Measurements from ENCODE around the gene IL10RA. TPM values are rescaled to one million over a fixed set of nuclear protein-coding genes. Genes with fewer than 3 reads are reported as not detected.

IL10RA gene
- polyA plus RNA-seq, 4 donors = 1.1 to 9.3 (median 6.1) TPM

DNA sequence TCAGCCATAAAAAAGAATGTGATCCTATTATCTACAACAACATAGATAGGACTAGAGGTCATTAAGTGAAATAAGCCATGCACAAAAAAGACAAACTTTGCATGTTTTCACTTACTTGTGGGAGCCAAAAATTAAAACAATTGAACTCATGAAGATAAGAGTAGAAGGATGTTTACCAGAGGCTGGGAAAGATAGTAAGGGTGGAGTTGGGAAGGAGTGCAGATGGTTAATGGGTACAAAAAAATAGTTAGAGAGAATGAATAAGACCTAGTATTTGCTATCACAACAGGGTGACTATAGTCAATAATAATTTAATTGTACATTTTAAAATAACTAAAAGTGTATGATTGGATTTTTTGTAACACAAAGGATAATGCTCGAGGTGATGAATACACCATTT, 27.2 kb upstream of the IL10RA start:
- no peak for FAIRE-seq
- DNase-seq = no peak

DNA sequence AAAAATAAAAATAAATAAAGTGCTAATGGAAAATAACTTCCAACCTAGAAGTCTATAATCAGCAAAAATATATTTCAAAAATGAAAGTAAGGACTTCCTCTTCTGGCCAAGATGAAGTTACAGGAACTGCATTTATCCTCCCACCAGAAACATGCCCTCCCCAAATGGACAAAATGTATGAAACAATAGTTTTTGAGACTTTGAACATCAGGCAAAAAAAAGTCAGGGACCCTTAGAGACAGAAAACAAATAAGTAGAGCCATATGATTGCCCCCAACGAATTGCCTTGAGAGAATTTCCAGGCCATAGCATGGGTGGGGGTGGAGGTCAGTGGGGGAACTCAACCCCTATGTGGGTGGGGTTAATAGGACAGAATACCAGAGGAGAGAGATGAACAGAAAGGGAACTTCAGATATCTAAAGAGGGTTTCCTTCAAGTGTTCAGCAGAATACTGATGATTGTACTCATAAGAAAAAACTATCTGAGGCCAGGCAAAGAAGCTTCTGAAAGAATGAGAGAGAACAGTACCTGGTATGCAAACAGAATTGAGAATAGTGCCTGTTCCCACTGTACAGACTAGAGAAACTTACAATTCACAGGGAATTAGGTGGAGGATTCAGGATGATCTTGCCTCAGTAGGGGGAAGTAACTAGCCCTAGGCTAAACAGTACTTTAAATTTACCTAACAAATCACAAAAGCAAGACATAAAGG, 26.6 kb upstream of the IL10RA start:
- FAIRE-seq = no peak
- no peaks in the 10 kb centered on the region for H3K4me1 ChIP-seq (ENCODE audit: control insufficient read depth in 3 of 3, insufficient read depth in 2 of 3, low read depth in 1 of 3, low read length in 2 of 3)
- no peak overlapping the region for H3K27ac ChIP-seq (ENCODE audit: low read depth in 1 of 3, low read length in 2 of 3)
- 68 to 81% (median 75%) methylated on average over 1 of the region's 1 CpG for WGBS, 3 donors
- H3K4me3 ChIP-seq (ENCODE audit: low read depth in 1 of 3, low read length in 3 of 3) = no peak overlapping the region
- DNase-seq = no peak
- H3K36me3 ChIP-seq (ENCODE audit: control insufficient read depth in 3 of 3, insufficient read depth in 2 of 3, low read depth in 1 of 3, low read length in 3 of 3) = no peaks in the 10 kb centered on the region
- no peaks in the 10 kb centered on the region for H3K9me3 ChIP-seq (ENCODE audit: control insufficient read depth in 2 of 2, insufficient read depth in 1 of 2, low read depth in 1 of 2, low read length in 1 of 2)
- no peaks in the 10 kb centered on the region for H3K27me3 ChIP-seq (ENCODE audit: control insufficient read depth in 3 of 3, insufficient read depth in 3 of 3, low read length in 3 of 3)

More for the DNA sequence above, 27.2 kb upstream of the IL10RA start:
- Histone ChIP-seq H3K27me3 (ENCODE audit: control insufficient read depth in 3 of 3, insufficient read depth in 3 of 3, low read length in 3 of 3) (no peaks in the 10 kb centered on the region), H3K4me1 (ENCODE audit: control insufficient read depth in 3 of 3, insufficient read depth in 2 of 3, low read depth in 1 of 3, low read length in 2 of 3) (no peaks in the 10 kb centered on the region), H3K4me3 (ENCODE audit: low read depth in 1 of 3, low read length in 3 of 3) (no peak overlapping the region), H3K36me3 (ENCODE audit: control insufficient read depth in 3 of 3, insufficient read depth in 2 of 3, low read depth in 1 of 3, low read length in 3 of 3) (no peaks in the 10 kb centered on the region), H3K27ac (ENCODE audit: low read depth in 1 of 3, low read length in 2 of 3) (no peak overlapping the region), H3K9me3 (ENCODE audit: control insufficient read depth in 2 of 2, insufficient read depth in 1 of 2, low read depth in 1 of 2, low read length in 1 of 2) (no peaks in the 10 kb centered on the region)
- 95 to 100% (median 98%) methylated on average over 1 of the region's 1 CpG for WGBS, 3 donors

DNA sequence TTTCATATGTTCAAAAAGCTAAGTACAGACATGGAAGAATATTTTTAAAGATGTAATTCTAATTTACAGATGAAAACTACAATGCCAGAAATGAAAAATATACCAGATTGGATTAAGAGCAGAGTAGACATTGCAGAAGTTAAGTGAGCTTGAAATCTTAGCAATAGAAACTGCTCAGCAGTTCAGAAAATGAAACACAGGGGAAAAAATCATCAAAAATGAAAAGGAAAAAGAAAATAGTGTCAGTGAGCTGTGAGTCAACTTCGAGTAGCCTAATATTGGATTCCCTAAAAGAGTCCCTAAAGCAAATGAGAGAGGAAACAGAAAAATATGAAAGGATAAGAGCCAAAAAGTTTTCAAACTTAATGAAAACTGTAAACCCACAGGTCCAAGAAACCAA, 25.8 kb upstream of the IL10RA start:
- Histone ChIP-seq H3K4me1 (ENCODE audit: control insufficient read depth in 3 of 3, insufficient read depth in 2 of 3, low read depth in 1 of 3, low read length in 2 of 3) (no peaks in the 10 kb centered on the region), H3K27ac (ENCODE audit: low read depth in 1 of 3, low read length in 2 of 3) (no peak overlapping the region), H3K27me3 (ENCODE audit: control insufficient read depth in 3 of 3, insufficient read depth in 3 of 3, low read length in 3 of 3) (no peaks in the 10 kb centered on the region), H3K4me3 (ENCODE audit: low read depth in 1 of 3, low read length in 3 of 3) (no peak overlapping the region), H3K9me3 (ENCODE audit: control insufficient read depth in 2 of 2, insufficient read depth in 1 of 2, low read depth in 1 of 2, low read length in 1 of 2) (no peaks in the 10 kb centered on the region), H3K36me3 (ENCODE audit: control insufficient read depth in 3 of 3, insufficient read depth in 2 of 3, low read depth in 1 of 3, low read length in 3 of 3) (no peaks in the 10 kb centered on the region)
- DNase-seq (no peak), FAIRE-seq (no peak)
- 67 to 73% (median 68%) methylated on average over 1 of the region's 1 CpG for WGBS, 3 donors

DNA sequence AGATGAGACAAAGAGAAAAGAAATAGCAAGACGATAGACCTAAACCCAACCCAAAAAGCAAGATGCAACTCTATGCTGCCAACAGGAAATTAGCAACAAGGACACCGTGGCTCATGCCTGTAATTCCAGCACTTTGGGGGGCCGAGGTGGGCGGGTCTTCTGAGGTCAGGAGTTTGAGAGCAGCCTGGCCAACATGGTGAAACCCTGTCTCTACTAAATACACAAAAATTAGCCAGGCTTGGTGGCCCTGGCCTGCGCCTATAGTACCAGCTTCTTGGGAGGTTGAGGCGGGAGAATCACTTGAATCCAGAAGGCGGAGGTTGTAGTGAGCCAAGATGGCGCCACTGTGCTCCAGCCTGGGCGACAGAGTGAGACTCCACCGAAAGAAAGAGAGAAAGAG, 24.3 kb upstream of the IL10RA start:
- Histone ChIP-seq H3K9me3 (ENCODE audit: control insufficient read depth in 2 of 2, insufficient read depth in 1 of 2, low read depth in 1 of 2, low read length in 1 of 2) (no peaks in the 10 kb centered on the region), H3K27ac (ENCODE audit: low read depth in 1 of 3, low read length in 2 of 3) (no peak overlapping the region), H3K36me3 (ENCODE audit: control insufficient read depth in 3 of 3, insufficient read depth in 2 of 3, low read depth in 1 of 3, low read length in 3 of 3) (no peaks in the 10 kb centered on the region), H3K27me3 (ENCODE audit: control insufficient read depth in 3 of 3, insufficient read depth in 3 of 3, low read length in 3 of 3) (no peaks in the 10 kb centered on the region), H3K4me1 (ENCODE audit: control insufficient read depth in 3 of 3, insufficient read depth in 2 of 3, low read depth in 1 of 3, low read length in 2 of 3) (no peaks in the 10 kb centered on the region), H3K4me3 (ENCODE audit: low read depth in 1 of 3, low read length in 3 of 3) (no peak overlapping the region)
- FAIRE-seq = no peak
- no peak for DNase-seq
- 91 to 93% (median 91%) methylated on average over 10 of the region's 10 CpGs for WGBS, 3 donors

DNA sequence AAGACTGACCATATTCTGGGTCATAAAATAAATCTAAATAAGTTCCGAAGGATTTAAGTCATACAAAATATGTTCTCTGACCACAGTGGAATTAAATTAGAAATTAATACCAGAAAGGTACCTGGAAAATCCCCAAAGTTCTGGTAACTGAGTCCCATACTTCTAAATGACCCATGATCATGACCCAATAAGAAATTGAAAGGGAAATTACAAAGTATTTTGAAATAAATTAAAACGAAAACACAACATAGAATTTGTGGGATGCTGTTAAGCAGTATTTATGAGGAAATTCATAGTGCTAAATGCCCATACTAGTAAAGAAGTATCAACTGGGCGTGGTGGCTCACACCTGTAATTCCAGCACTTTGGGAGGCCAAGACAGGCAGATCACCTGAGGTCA, 23.4 kb upstream of the IL10RA start:
- Histone ChIP-seq H3K27ac (ENCODE audit: low read depth in 1 of 3, low read length in 2 of 3) (no peak overlapping the region), H3K4me3 (ENCODE audit: low read depth in 1 of 3, low read length in 3 of 3) (no peak overlapping the region), H3K36me3 (ENCODE audit: control insufficient read depth in 3 of 3, insufficient read depth in 2 of 3, low read depth in 1 of 3, low read length in 3 of 3) (no peaks in the 10 kb centered on the region), H3K27me3 (ENCODE audit: control insufficient read depth in 3 of 3, insufficient read depth in 3 of 3, low read length in 3 of 3) (no peaks in the 10 kb centered on the region), H3K9me3 (ENCODE audit: control insufficient read depth in 2 of 2, insufficient read depth in 1 of 2, low read depth in 1 of 2, low read length in 1 of 2) (no peaks in the 10 kb centered on the region), H3K4me1 (ENCODE audit: control insufficient read depth in 3 of 3, insufficient read depth in 2 of 3, low read depth in 1 of 3, low read length in 2 of 3) (no peaks in the 10 kb centered on the region)
- FAIRE-seq (no peak), DNase-seq (no peak)
- 89 to 95% (median 92%) methylated on average over 3 of the region's 3 CpGs for WGBS, 3 donors

DNA sequence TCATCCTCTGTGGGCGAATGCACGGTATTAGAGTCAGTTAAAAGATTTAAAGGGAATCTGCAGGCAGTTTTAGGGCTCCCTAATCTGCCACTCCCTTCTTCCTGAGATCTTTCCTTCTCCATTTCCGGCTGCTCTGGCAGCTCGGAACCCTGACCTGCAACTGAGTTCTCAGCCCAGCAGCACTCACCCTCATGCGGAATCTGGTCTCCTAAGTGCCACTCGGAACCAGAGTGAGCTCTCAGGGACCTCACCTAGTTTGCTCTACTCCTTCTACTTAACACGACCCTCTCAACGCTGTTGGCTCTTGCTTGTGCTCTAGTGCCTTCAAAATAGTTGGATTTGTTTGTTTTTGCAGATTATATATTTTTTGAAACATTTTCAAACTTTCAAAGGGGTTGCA, 19.3 kb upstream of the IL10RA start:
- no peak for FAIRE-seq
- no peaks in the 10 kb centered on the region for H3K36me3 ChIP-seq (ENCODE audit: control insufficient read depth in 3 of 3, insufficient read depth in 2 of 3, low read depth in 1 of 3, low read length in 3 of 3)
- no peak for DNase-seq
- no peaks in the 10 kb centered on the region for H3K4me1 ChIP-seq (ENCODE audit: control insufficient read depth in 3 of 3, insufficient read depth in 2 of 3, low read depth in 1 of 3, low read length in 2 of 3)
- 60 to 75% (median 63%) methylated on average over 8 of the region's 8 CpGs for WGBS, 3 donors
- H3K4me3 ChIP-seq (ENCODE audit: low read depth in 1 of 3, low read length in 3 of 3) = no peak overlapping the region
- no peaks in the 10 kb centered on the region for H3K9me3 ChIP-seq (ENCODE audit: control insufficient read depth in 2 of 2, insufficient read depth in 1 of 2, low read depth in 1 of 2, low read length in 1 of 2)
- H3K27me3 ChIP-seq (ENCODE audit: control insufficient read depth in 3 of 3, insufficient read depth in 3 of 3, low read length in 3 of 3) = no peaks in the 10 kb centered on the region
- no peak overlapping the region for H3K27ac ChIP-seq (ENCODE audit: low read depth in 1 of 3, low read length in 2 of 3)

DNA sequence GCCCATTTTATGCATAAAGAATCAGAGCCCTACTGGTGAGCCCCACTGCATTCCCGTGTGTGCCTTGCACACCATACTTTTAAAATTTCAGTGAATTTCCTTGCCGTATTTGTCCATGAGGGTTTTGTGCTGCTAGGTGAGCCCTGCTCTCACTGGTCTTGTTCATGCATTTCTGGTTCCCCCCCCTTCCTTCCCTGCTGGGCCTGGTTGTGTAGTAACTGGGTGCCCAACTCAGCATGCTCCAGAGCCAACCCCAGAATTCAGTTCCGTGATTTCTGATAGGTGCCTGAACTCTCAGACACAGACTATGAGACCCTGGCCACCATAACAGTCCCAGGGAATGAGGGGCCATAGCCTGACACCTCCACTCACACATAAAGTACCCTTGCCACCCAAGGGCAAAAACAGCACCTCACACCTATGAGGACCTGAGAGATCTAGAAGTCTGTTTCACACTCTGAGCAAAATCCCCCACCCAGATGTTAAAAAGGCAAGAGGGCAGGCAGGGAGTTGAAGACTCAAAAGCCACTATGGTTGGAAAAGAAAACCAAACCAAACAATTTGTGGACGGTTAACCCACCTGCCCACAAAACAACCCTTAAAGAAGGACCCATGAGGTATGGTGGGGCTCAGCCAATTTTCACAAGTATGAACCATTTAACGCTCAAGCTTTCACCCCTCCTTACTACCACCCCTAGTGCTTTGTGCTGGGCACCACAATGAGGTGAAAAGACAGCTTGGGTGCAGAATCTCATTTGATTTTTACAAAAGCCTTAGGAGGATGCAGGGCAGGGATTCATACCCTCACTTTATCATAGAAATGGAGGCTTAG, 16.8 kb upstream of the IL10RA start:
- Histone ChIP-seq H3K4me1 (ENCODE audit: control insufficient read depth in 3 of 3, insufficient read depth in 2 of 3, low read depth in 1 of 3, low read length in 2 of 3) (peaks cover 0 to 8% (median 3%) of the 10 kb centered on the region in 3 donors), H3K27me3 (ENCODE audit: control insufficient read depth in 3 of 3, insufficient read depth in 3 of 3, low read length in 3 of 3) (no peaks in the 10 kb centered on the region)
- no peak for DNase-seq

DNA sequence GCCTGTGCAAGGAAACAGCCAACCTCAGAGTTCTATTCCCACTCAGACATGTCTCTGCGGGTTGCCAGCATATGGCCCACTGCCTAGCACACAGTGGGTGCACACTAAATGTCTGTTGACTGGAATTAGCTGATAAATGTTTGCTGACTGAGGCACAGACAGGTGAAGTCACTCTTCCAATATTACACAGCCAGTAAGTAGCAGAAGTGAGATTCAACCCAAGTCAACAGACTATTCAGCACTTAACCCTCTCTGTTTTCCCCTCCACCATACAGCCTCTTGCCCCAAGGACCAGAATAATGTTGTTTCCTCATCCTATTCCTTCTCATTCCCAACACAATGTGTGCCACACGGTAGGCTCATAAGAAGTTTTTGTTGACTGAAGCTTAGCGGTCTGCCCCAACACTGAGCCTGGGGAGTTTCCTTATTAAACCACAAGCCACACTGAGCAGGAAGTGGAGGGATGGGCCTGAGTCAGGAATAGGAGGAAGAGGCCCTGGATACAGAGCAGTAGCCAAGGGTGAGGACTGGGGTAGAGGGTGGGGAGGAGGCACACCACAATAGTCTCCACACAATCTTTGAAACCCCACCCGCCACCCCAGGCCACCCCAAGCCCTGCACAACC, 15.7 kb upstream of the IL10RA start:
- H3K9me3 ChIP-seq (ENCODE audit: control insufficient read depth in 2 of 2, insufficient read depth in 1 of 2, low read depth in 1 of 2, low read length in 1 of 2) = no peaks in the 10 kb centered on the region
- FAIRE-seq (no peak), DNase-seq (peak in 1 of 2 donors; percentile 37)
- H3K27me3 ChIP-seq (ENCODE audit: control insufficient read depth in 3 of 3, insufficient read depth in 3 of 3, low read length in 3 of 3) = no peaks in the 10 kb centered on the region
- no peak overlapping the region for H3K4me3 ChIP-seq (ENCODE audit: low read depth in 1 of 3, low read length in 3 of 3)
- no peak overlapping the region for H3K27ac ChIP-seq (ENCODE audit: low read depth in 1 of 3, low read length in 2 of 3)
- H3K4me1 ChIP-seq (ENCODE audit: control insufficient read depth in 3 of 3, insufficient read depth in 2 of 3, low read depth in 1 of 3, low read length in 2 of 3) = peaks cover 0 to 8% (median 3%) of the 10 kb centered on the region in 3 donors
- 64 to 71% (median 64%) methylated on average over 4 of the region's 4 CpGs for WGBS, 3 donors
- no peaks in the 10 kb centered on the region for H3K36me3 ChIP-seq (ENCODE audit: control insufficient read depth in 3 of 3, insufficient read depth in 2 of 3, low read depth in 1 of 3, low read length in 3 of 3)

More for the DNA sequence above, 16.8 kb upstream of the IL10RA start:
- 80 to 90% (median 86%) methylated on average over 5 of the region's 5 CpGs for WGBS, 3 donors
- H3K36me3 ChIP-seq (ENCODE audit: control insufficient read depth in 3 of 3, insufficient read depth in 2 of 3, low read depth in 1 of 3, low read length in 3 of 3) = no peaks in the 10 kb centered on the region
- H3K9me3 ChIP-seq (ENCODE audit: control insufficient read depth in 2 of 2, insufficient read depth in 1 of 2, low read depth in 1 of 2, low read length in 1 of 2) = no peaks in the 10 kb centered on the region
- no peak overlapping the region for H3K4me3 ChIP-seq (ENCODE audit: low read depth in 1 of 3, low read length in 3 of 3)
- H3K27ac ChIP-seq (ENCODE audit: low read depth in 1 of 3, low read length in 2 of 3) = no peak overlapping the region
- FAIRE-seq = no peak
